ENCODE measurements around the gene SLC1A2. TPM values are rescaled to one million over a fixed set of nuclear protein-coding genes. Genes with fewer than 3 reads are reported as not detected.

The SLC1A2 gene
- polyA plus RNA-seq (ENCODE audit: insufficient read length in 4 of 4): under 1 TPM; 0.14 to 0.64 (median 0.42) TPM

GRCh38 chr11:35419184-35419829, at the start of gene SLC1A2:
Gene SLC1A2 (minus strand): TSS chr11:35419558. CDS start chr11:35418966, 592 bp downstream.
- DNase-seq (ENCODE audit: low read depth in 4 of 4, low spot score in 3 of 4): no peak

DNA sequence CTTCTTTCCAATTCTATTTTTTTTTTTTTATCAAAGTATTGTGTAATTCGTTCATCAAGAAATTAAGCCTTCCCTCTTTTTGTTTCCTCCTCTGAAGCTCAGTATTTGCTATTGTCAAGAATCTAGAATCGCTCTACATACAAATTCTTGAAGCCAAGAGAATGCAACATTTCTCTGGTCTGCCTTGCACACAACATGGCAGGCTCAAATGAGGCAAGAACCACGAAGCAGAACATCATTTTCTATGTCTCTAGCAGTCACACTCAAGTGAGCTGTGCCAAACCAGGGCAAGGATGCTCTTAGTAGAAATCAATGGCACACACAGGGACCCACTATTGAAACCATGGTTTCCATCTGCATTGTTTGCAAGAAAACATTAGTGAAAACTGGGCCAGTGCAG, 46.7 kb upstream of the SLC1A2 start:
- no peak for DNase-seq (ENCODE audit: low read depth in 4 of 4, low spot score in 3 of 4)

DNA sequence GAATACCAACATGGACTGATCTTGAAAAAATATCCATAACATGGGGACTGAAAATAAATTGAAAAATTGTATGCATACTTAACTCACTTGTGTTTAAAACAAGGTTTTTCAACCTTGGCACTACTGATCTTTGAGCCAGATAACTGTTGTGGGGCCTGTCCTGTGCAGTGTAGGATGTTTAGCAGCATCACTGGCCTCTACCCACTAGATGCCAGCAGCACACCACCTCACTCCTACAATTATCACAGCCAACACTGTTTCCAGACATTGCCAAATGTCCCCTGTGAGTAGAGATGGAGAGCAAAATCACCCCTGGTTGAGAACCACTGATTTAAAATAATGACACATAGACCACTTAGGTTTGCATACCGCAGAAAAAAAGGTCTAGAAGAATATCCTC, 45.0 kb upstream of the SLC1A2 start:
- DNase-seq (ENCODE audit: low read depth in 4 of 4, low spot score in 3 of 4): no peak

DNA sequence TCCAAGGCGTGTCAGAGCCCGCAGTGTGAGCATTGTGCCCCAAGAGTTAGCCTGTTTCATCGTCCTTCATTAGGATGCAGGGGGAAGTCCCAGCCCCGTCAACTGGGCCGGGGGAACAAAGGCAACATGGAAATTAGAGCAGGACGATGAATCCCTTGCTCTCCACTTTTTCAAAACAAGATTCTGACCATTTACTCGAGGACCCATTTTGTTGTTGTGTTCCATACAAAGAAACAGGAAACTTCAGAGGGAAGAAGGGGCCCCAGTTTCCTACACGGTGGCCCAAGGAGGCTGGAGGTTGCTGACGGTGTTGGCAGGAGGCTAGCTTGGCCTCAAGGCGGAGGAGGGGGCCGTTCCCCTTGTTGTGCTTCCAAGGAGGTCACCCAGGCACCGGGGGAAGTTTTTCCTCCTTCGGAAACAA, 44.0 kb upstream of the SLC1A2 start:
- no peak for DNase-seq (ENCODE audit: low read depth in 4 of 4, low spot score in 3 of 4)

- no peak for DNase-seq (ENCODE audit: low read depth in 4 of 4, low spot score in 3 of 4)
Measured at GRCh38 chr11:35461917-35462538, 42.7 kb upstream of the SLC1A2 start.

DNA sequence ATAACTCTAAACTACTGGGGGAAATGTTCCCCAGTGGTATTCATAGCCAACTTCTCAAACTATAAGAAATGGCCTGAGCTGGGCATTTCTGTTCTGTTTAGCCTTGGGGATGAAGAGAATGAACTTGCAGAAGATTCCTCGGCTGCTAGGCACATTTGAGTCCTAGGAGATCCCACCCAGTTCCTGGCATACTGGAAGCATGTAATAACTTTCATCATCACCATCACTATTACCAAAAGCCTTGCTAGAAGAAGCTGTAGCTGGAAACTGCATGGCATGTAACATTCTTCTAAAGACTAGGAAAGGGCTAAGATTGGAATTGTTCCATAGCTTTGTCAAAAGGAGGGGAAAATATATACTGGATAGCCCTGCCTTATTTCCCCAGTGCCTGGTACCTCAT, 40.1 kb upstream of the SLC1A2 start:
- no peak for DNase-seq (ENCODE audit: low read depth in 4 of 4, low spot score in 3 of 4)

DNA sequence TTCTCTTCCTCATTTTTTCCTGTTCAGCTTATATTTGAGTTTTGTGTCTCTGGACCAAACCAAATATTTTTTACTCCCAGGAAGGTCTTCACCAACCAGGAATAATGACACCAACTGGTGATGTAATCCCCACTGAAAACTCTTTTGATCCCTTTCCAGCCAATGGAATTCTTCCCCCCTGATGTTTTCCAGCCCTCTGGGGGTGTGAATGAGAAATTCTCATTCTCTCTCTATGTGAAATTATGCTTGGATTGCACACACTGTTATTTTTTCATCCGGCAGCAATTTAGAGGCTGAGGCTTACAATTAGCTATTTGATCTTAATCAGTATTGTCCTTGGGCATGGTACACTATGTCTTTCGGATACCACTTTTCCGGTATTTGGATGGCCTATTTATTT, 39.5 kb upstream of the SLC1A2 start:
- DNase-seq (ENCODE audit: low read depth in 4 of 4, low spot score in 3 of 4): no peak

- DNase-seq (ENCODE audit: low read depth in 4 of 4, low spot score in 3 of 4): no peak
Measured at GRCh38 chr11:35454362-35454761, 35.0 kb upstream of the SLC1A2 start.

- DNase-seq (ENCODE audit: low read depth in 4 of 4, low spot score in 3 of 4): no peak
Measured at GRCh38 chr11:35436581-35437250, 17.4 kb upstream of the SLC1A2 start.

GRCh38 chr11:35433588-35433987, 14.2 kb upstream of the SLC1A2 start:
- no peak for DNase-seq (ENCODE audit: low read depth in 4 of 4, low spot score in 3 of 4)

- no peak for DNase-seq (ENCODE audit: low read depth in 4 of 4, low spot score in 3 of 4)
Measured at GRCh38 chr11:35432464-35432863, 13.1 kb upstream of the SLC1A2 start.

DNA sequence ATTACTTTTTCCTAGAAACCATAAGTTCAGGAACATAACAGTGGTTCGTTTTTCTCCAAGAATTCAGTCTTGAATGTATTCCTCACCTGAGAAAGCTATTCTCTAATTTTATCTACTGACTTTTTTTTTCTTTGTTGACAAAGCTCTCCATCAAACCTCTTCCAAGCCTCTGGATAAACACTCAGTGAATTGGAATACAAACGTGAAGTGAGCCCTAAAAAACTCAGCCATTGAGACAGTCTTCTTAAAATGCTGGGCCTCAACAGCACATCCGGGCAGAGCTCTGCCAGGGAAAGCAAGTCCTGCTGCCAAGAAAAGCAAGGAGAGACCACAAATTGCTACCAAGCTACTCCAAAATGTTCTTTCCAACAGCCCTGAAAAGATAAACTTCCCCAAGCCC, 7.7 kb upstream of the SLC1A2 start:
- no peak for DNase-seq (ENCODE audit: low read depth in 4 of 4, low spot score in 3 of 4)

DNA sequence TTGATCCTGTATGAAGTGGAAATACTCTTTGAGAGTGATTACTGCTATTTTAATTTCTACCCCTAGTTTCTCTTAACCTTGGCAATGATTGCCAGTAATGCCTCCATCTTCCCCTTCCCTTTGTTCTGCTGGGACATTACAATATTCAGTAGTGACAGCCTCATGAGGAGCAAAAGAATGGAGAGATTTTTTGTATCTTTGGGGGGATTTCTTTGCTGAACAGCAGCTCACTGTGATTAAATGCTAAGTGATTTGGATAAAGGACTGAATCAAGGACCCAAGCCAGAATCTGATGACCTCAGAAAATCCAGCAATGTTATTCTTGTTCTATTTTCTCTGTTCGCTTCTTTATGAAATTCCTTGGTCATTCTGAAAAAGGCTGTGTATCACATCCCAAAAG, 7.0 kb upstream of the SLC1A2 start:
- no peak for DNase-seq (ENCODE audit: low read depth in 4 of 4, low spot score in 3 of 4)

- no peak for DNase-seq (ENCODE audit: low read depth in 4 of 4, low spot score in 3 of 4)
Measured at GRCh38 chr11:35425603-35426212, 6.3 kb upstream of the SLC1A2 start.

DNA sequence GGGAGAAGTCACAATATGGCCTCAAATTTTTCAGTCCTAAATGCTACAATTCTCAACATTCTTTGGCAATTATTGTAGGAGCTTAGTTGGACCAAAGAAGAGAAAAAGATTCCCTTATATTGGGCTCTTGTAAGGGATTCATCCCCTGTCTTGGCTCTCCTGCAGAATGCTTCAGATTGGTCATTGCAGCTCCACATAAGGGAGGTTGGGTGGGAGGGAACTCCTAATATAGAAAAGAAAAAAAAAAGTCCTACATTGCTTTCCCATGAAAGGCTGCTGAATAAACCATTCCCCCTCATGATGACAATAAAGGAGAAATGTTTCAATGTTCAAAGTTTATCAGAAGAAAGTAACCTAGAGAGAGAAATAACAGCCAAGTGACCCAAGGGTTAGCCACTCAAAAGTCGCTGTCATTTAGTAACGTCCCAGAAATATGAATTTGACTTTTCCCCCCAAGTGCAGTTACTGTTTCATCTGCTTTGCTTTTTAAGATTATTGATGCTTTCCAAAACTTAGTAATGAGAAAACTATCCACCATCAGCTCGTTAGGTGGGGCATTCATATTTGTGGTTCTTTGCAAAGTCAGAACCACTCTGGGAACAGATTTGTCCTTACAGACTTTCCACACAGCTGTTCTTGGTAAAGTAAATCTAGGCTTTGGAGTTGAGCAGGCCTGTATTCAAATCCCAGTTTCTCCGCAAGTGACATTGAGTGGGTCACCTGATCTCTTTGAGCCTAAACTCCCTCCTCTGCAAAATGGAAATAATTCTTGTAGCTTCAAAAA, 5.0 kb upstream of the SLC1A2 start:
- no peak for DNase-seq (ENCODE audit: low read depth in 4 of 4, low spot score in 3 of 4)

DNA sequence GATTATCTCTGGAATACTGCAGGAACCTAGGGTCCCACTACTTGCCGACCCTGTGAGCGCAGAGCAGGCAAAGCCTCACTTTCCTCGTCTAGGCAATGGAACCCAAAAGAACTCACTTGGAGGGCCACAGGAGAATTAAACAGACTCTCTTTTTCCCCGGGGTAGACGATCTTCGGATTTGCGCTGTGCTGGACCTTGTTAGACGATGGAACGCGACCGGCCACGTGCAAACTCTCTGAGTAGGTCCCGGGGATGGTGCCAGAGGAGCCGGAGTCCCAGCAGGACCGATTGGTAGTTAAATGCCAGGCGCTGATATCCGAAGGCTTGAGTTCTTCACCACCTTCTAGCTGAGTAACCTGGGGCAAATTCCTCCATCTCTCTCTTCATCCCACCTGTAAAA, 1.0 kb upstream of the SLC1A2 start:
- no peak for DNase-seq (ENCODE audit: low read depth in 4 of 4, low spot score in 3 of 4)

DNA sequence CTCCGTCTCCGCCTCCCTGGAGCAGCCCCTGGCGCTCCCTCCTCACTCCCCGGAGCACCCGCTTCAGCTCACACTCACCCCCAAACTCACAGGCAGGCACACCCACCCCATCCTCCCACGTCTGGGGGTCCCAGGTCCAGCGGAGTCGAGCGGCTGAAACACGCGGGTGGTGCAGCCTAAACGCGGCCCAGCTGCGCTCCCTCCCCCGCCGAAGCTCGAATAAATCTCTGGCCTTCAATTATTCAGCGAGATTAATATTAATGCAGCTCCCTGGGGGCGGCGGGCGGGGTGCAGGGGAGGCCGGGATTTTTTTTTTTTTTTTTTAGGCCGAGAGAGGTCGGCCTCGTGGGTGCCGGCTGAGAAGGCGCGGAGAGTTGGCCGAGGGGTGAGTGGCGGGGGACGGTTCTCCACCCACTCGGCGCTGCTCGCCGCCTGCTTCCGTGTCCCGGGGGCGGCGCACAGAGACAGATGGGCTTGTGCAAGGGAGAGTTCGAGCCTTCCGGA, 524 bp upstream of the SLC1A2 start:
- no peak for DNase-seq (ENCODE audit: low read depth in 4 of 4, low spot score in 3 of 4)

- DNase-seq (ENCODE audit: low read depth in 4 of 4, low spot score in 3 of 4): no peak
Measured at GRCh38 chr11:35418282-35419183, 825 bp downstream of the SLC1A2 start.

GRCh38 chr11:35415487-35415886, 3.9 kb downstream of the SLC1A2 start:
- no peak for DNase-seq (ENCODE audit: low read depth in 4 of 4, low spot score in 3 of 4)

- no peak for DNase-seq (ENCODE audit: low read depth in 4 of 4, low spot score in 3 of 4)
Measured at GRCh38 chr11:35414776-35415175, 4.6 kb downstream of the SLC1A2 start.
